HEK293 (cell line): ENCODE results near the gene GCNT1.

Experiments used
- TSHZ1 ChIP-seq: fragments of 450-650 bp; formaldehyde crosslinking; IDR thresholded peaks from 2 replicates; pipeline ENCODE4 v1.5.1; 2016; ENCODE audit warnings: missing biosample characterization, missing genetic modification characterization, borderline replicate concordance
- ZNF76 ChIP-seq: fragments of 450-650 bp; formaldehyde crosslinking; IDR thresholded peaks from 2 replicates; pipeline ENCODE4; 2016; ENCODE audit warnings: low read depth, missing biosample characterization, missing genetic modification characterization, borderline replicate concordance

GRCh38 chr9:76475686-76476085 is 16.7 kb downstream of the GCNT1 start:
- TF ChIP-seq ZNF76 (tag by site-specific recombination) (no peak), TSHZ1 (tag by site-specific recombination) (no peak)
